ENCODE measurements around the gene PJVK.
"Not testable (repeated sequence)": the region's sequence is repeated elsewhere in the genome, so short reads cannot be mapped to it uniquely, and the experiment has no call there.

PJVK gene, protein sequence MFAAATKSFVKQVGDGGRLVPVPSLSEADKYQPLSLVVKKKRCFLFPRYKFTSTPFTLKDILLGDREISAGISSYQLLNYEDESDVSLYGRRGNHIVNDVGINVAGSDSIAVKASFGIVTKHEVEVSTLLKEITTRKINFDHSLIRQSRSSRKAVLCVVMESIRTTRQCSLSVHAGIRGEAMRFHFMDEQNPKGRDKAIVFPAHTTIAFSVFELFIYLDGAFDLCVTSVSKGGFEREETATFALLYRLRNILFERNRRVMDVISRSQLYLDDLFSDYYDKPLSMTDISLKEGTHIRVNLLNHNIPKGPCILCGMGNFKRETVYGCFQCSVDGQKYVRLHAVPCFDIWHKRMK

GRCh38 chr2:178450774-178451525 is at the start of gene PJVK, which contains the start of gene PRKRA:
Gene PJVK (plus strand): TSS chr2:178451378. CDS start chr2:178453410, 2,032 bp downstream.
Gene PRKRA (minus strand): TSS chr2:178451175. CDS start chr2:178451030, 145 bp downstream.
- DNase-seq = peak; percentile 69 to 99 (median 96)

- no peak for DNase-seq
These were observed 49.2 kb upstream of the PJVK start for GRCh38 chr2:178401994-178402437.

- DNase-seq = no peak
These were observed 47.4 kb upstream of the PJVK start for GRCh38 chr2:178403671-178404306.

GRCh38 chr2:178404368-178404767 is 46.8 kb upstream of the PJVK start:
- DNase-seq = peak in 1 of 58 donors; percentile 6

- DNase-seq = no peak
These were observed 41.9 kb upstream of the PJVK start for GRCh38 chr2:178409261-178409660.

GRCh38 chr2:178412047-178412446 is 39.1 kb upstream of the PJVK start:
- DNase-seq = no peak

DNA sequence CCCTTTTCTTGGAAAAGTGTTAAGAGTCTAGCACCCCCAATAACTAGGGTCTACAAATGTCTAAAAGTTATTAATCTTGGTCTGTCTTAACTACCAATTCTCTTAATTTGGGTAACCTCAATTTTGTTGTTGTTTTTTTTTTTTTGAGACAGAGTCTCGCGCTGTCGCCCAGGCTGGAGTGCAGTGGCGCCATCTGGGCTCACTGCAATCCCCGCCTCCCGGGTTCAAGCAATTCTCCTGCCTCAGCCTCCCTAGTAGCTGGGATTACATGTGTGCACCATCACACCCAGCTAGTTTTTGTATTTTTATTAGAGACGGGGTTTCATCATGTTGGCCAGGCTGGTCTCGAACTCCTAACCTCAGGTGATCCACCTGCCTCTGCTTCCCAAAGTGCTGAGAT is 38.7 kb upstream of the PJVK start:
- DNase-seq = not testable (repeated sequence)

GRCh38 chr2:178413472-178414265 is 37.5 kb upstream of the PJVK start:
- DNase-seq = peak in 56 of 58 donors; percentile 14 to 87 (median 51)

- peak; percentile 2 to 88 (median 74) for DNase-seq
These were observed 36.6 kb upstream of the PJVK start for GRCh38 chr2:178414266-178415247.

DNA sequence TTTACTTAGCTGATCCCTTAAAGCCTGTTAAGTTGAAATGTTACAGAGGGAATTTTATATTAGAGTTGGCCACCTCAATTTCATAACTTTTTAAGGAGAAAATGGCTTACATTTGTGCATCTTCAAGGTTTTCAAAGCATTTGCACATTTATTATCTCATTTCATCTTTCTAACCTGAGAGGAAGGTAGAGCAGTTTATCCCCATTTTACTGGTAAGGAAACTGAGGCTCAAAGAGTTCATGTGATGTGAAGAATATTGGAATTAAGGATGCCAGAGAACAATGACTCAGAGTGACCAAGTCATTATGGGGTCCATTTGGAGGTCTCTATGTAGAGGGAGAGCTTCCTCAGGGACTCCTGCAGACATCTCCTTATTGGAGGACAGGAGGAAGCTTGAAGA is 35.2 kb upstream of the PJVK start:
- DNase-seq = no peak

DNA sequence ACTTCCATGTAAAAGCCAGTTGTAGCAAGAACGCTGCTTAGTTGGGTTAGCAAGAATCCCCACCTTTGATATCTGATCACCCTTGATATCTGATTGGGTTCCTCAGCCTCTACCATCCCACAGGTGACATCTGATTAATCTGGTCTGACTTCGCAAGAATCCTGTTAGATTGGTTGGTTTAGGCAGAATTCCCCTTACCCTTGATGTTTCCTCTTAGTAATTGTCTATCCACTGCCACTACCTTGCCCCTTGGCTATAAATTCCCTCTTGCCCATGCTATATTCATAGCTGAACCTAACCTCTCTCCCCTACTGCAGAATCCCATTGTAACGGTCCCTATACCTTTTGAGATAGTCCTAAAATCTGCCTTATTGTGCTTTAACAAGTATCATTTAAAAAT is 33.3 kb upstream of the PJVK start:
- DNase-seq = no peak

DNA sequence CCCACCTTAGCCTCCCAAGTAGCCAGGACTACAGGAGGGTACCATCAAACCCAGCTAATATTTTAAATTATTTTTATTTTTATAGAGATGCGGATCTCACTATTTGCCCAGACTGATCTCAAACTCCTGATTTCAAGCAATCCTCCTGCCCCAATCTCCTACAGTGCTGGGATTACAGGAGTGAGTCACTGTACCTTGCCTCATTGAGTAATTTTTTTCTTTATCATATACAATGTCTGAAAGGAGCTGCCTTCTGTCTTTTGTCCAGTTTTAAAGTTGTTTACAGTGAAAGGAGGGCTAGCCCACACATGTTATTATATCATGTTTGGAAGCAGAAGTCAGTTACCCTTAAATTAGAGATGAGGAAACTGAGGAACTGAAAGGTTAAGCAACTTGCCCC is 32.8 kb upstream of the PJVK start:
- no peak for DNase-seq

- no peak for DNase-seq
These were observed 32.1 kb upstream of the PJVK start for GRCh38 chr2:178419123-178419522.

DNA sequence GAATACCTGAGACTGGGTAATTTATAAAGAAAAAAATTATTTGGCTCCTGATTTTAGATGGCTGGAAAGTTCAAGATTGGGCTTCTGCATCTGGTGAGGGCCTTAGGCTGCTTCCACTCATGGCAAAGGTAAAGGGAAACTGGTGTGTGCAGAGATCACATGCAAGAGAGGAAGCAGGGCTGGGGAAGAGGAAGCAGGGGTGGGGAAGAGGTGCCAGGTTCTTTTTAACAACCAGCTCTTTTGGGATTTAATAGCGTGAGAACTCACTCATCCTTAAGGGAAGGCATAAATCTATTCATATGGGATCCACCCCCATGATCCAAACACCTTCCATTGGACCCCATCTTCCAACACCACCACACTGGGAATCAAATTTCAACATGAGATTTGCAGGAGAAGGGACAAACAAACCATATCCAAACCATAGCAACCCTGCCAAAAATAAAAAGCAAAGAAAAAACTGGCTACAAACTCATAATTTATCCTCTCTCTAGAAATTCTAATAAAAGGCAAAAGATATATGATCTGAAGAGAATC is 30.6 kb upstream of the PJVK start:
- no peak for DNase-seq

- no peak for DNase-seq
These were observed 29.1 kb upstream of the PJVK start for GRCh38 chr2:178422097-178422496.

DNA sequence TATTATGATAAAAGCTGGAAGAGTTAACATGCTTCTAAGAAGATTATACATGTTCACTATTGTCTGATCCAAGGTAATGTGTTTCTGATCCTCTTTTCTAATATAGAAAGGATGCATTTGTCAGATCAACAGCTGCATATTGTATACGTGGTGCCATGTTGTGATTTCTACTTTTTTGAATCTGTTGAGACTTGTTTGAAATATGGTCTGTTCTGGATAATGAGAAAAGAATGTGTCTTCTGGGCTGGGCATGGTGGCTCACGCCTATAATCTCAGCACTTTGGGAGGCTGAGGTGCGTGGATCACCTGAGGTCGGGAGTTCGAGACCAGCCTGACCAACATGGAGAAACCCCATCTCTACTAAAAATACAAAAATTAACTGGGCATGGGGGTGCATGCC is 27.4 kb upstream of the PJVK start:
- not testable (repeated sequence) for DNase-seq

DNA sequence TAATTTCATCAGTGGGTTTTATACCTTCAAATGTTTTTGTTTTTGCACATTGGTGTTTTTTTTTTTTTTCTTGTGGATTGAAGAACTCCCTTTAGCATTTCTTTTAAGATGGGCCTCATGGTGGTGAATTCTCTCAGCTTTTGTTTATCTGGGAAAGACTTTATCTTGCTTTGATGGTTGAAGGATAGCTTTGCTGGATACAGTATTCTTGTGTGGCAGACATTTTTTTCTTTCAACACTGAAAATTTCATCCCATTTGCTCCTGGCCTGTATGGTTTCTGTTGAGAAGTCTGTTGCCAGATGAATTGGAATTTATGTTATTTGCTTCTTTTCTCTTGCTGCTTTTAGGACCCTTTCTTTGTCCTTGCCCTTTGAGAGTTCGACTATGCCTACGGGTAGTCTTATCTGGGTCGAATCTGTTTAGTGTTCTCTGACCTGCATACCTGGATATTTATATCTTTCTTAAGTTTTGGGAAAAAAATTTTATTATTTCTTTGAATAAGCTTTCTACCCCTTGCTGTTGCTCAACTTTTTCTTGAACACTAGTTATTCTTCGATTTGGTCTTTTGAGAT is 25.8 kb upstream of the PJVK start:
- DNase-seq = no peak

- no peak for DNase-seq
These were observed 24.8 kb upstream of the PJVK start for GRCh38 chr2:178426388-178426787.

- DNase-seq = no peak
These were observed 23.7 kb upstream of the PJVK start for GRCh38 chr2:178427458-178427857.

Data from anterior cingulate cortex (tissue), 58 donors.